Type B pancreatic cell (in vitro differentiated cells): Measurements from ENCODE around the gene D2HGDH. TPM values are rescaled to one million over a fixed set of nuclear protein-coding genes. Genes with fewer than 3 reads are reported as not detected.
A peak's percentile ranks its signal among the peaks of the same experiment; 100 is the strongest.

Source experiments
- DNase-seq: peaks from one replicate; pipeline ENCODE4 v3.0.0; 2021; ENCODE audit warnings: mixed read lengths; ENCODE audit not compliant: unreplicated experiment; ENCODE audit errors: extremely low spot score
- H3K27ac Mint-ChIP-seq: 2 replicates; pipeline ENCODE4 v1.8.0; 2021; ENCODE audit warnings: mild to moderate bottlenecking, mixed read lengths
- H3K27me3 Mint-ChIP-seq: 2 replicates; pipeline ENCODE4 v1.8.0; 2021; ENCODE audit warnings: mixed read lengths
- H3K36me3 Mint-ChIP-seq: 2 replicates; pipeline ENCODE4 v1.8.0; 2021; ENCODE audit warnings: mixed read lengths
- H3K4me1 Mint-ChIP-seq: one replicate; pipeline ENCODE4 v1.8.0; 2021; ENCODE audit warnings: mixed read lengths; ENCODE audit not compliant: unreplicated experiment
- H3K4me3 Mint-ChIP-seq: 2 replicates; pipeline ENCODE4 v1.8.0; 2021; ENCODE audit warnings: mild to moderate bottlenecking, mixed read lengths
- H3K9me3 Mint-ChIP-seq: 2 replicates; pipeline ENCODE4 v1.8.0; 2021; ENCODE audit warnings: mixed read lengths
- total RNA-seq: library from RNA; stranded (reverse); gene quantifications from 2 replicates; pipeline ENCODE4 v1.2.1, GENCODE V29; 2021; ENCODE audit warnings: low replicate concordance
- TF ChIP-seq, protein P1 (sequence below): fragments of 200-600 bp; sonication (generic); conservative IDR thresholded peaks from 2 replicates; pipeline ENCODE4 v1.5.0; 2021; ENCODE audit warnings: antibody characterized with exemption, mild to moderate bottlenecking

D2HGDH gene
- total RNA-seq, 1 donor from 2014 or later: 36.0 TPM

- Mint-ChIP-seq H3K27ac (no peak overlapping the region), H3K36me3 (no peaks in the 10 kb centered on the region), H3K4me3 (no peak overlapping the region), H3K9me3 (no peaks in the 10 kb centered on the region), H3K27me3 (no peaks in the 10 kb centered on the region), H3K4me1 (peaks cover 15% of the 10 kb centered on the region)
- TF ChIP-seq, protein P1, sequence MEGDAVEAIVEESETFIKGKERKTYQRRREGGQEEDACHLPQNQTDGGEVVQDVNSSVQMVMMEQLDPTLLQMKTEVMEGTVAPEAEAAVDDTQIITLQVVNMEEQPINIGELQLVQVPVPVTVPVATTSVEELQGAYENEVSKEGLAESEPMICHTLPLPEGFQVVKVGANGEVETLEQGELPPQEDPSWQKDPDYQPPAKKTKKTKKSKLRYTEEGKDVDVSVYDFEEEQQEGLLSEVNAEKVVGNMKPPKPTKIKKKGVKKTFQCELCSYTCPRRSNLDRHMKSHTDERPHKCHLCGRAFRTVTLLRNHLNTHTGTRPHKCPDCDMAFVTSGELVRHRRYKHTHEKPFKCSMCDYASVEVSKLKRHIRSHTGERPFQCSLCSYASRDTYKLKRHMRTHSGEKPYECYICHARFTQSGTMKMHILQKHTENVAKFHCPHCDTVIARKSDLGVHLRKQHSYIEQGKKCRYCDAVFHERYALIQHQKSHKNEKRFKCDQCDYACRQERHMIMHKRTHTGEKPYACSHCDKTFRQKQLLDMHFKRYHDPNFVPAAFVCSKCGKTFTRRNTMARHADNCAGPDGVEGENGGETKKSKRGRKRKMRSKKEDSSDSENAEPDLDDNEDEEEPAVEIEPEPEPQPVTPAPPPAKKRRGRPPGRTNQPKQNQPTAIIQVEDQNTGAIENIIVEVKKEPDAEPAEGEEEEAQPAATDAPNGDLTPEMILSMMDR: no peak
- peak; percentile 66 for DNase-seq
Measured at GRCh38 chr2:241773511-241774418, 39.3 kb downstream of the D2HGDH start.

GRCh38 chr2:241774419-241775222 lies 40.2 kb downstream of the D2HGDH start:
- DNase-seq: peak; percentile 65
- no peak overlapping the region for H3K27ac Mint-ChIP-seq
- peaks cover 15% of the 10 kb centered on the region for H3K4me1 Mint-ChIP-seq
- TF ChIP-seq, protein P1: no peak
- H3K9me3 Mint-ChIP-seq: no peaks in the 10 kb centered on the region
- H3K4me3 Mint-ChIP-seq: no peak overlapping the region
- H3K36me3 Mint-ChIP-seq: no peaks in the 10 kb centered on the region
- H3K27me3 Mint-ChIP-seq: no peaks in the 10 kb centered on the region

- Mint-ChIP-seq H3K27me3 (no peaks in the 10 kb centered on the region), H3K36me3 (no peaks in the 10 kb centered on the region), H3K4me3 (no peak overlapping the region), H3K4me1 (peaks cover 15% of the 10 kb centered on the region), H3K9me3 (no peaks in the 10 kb centered on the region), H3K27ac (no peak overlapping the region)
- DNase-seq: no peak
- TF ChIP-seq, protein P1: no peak
Measured at GRCh38 chr2:241775223-241776177, 41.1 kb downstream of the D2HGDH start.

GRCh38 chr2:241776336-241777169 lies 42.1 kb downstream of the D2HGDH start, which contains the start of gene GAL3ST2:
TSS of gene GAL3ST2 (plus strand) at chr2:241776822. CDS start at chr2:241776956, 134 bp downstream.
- peaks cover 15% of the 10 kb centered on the region for H3K4me1 Mint-ChIP-seq
- no peaks in the 10 kb centered on the region for H3K27me3 Mint-ChIP-seq
- H3K27ac Mint-ChIP-seq: no peak within 1 kb of the TSS
- no peak within 1 kb of the TSS for H3K4me3 Mint-ChIP-seq
- H3K36me3 Mint-ChIP-seq: no peaks in the 10 kb centered on the region
- H3K9me3 Mint-ChIP-seq: no peaks in the 10 kb centered on the region
- DNase-seq: peak; percentile 64
- TF ChIP-seq, protein P1: no peak
